Measurements from ENCODE around the gene UBE3C. TPM values are rescaled to one million over a fixed set of nuclear protein-coding genes. Genes with fewer than 3 reads are reported as not detected.

The UBE3C gene
- total and polyA plus RNA-seq, 9 of the 15 experiments (the other 6 are each of a cell fraction or from before 2014, with no cell fraction given) = 9.6 to 91.7 (median 75.4) TPM

DNA sequence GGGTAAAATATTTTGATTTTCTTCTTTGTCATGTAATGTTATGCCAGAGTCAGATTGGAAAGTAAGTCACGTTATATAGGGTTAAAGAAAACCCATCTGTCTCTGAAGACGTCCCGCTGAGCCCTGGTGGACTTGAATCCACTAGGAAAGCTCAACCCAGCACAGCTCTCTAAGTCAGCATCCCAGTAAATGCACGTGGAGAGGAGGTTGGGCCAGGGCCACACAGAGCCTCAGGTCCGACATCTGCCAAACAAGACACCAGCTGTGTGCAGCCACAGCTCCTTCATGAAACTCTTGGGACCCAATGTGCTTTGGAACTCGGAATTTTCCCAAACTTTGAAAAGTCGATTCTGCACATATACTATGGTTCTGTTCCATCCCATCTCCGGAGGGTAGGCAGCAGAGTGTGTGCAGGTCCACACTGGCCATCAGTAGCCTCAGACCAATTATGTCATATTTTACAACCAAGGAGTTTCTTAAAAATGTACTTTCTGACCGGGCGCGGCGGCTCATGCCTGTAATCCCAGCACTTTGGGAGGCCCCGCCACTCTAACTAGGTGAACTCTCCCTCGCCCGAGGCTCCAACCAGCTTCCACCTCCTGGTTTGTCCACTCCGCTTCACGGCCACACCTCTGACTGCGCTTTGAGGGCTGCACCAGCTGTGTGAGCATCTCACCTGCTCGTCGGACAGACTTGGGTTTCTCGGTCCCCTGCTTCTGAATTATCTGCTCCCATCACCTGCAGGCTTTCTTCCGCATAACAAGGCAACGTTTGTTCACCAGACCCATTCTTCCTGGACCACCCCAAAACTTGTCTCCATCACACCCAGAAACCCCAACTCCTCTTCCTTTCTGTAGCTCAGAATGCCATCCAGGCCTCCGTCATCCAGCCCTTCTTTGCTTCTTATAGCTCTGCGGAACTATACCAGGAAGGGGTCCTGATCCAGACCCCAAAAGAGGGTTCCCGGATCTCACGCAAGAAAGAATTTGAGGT lies 168.4 kb downstream of the UBE3C start (continued):
- TF ChIP-seq, protein P1, sequence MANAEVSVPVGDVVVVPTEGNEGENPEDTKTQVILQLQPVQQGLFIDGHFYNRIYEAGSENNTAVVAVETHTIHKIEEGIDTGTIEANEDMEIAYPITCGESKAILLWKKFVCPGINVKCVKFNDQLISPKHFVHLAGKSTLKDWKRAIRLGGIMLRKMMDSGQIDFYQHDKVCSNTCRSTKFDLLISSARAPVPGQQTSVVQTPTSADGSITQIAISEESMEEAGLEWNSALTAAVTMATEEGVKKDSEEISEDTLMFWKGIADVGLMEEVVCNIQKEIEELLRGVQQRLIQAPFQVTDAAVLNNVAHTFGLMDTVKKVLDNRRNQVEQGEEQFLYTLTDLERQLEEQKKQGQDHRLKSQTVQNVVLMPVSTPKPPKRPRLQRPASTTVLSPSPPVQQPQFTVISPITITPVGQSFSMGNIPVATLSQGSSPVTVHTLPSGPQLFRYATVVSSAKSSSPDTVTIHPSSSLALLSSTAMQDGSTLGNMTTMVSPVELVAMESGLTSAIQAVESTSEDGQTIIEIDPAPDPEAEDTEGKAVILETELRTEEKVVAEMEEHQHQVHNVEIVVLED (CRISPR knock-in tag; IDR thresholded peaks at IDR 0.05) = no peak
- TF ChIP-seq PHF20 (IDR thresholded peaks at IDR 0.05; ENCODE audit: partially characterized antibody) (no peak), PBX2 (CRISPR knock-in tag; IDR thresholded peaks at IDR 0.05; ENCODE audit: low read depth) (no peak), PBX2 (tag; conservative IDR thresholded peaks at IDR 0.05; ENCODE audit: low read depth) (no peak), TRIM25 (IDR thresholded peaks at IDR 0.05; ENCODE audit: borderline replicate concordance) (no peak), ETV5 (CRISPR knock-in tag; IDR thresholded peaks at IDR 0.05; ENCODE audit: low read depth) (0 out of 2 replicates have a peak, but pooled peaks have one; percentile 14)
- TF ChIP-seq, protein P2, sequence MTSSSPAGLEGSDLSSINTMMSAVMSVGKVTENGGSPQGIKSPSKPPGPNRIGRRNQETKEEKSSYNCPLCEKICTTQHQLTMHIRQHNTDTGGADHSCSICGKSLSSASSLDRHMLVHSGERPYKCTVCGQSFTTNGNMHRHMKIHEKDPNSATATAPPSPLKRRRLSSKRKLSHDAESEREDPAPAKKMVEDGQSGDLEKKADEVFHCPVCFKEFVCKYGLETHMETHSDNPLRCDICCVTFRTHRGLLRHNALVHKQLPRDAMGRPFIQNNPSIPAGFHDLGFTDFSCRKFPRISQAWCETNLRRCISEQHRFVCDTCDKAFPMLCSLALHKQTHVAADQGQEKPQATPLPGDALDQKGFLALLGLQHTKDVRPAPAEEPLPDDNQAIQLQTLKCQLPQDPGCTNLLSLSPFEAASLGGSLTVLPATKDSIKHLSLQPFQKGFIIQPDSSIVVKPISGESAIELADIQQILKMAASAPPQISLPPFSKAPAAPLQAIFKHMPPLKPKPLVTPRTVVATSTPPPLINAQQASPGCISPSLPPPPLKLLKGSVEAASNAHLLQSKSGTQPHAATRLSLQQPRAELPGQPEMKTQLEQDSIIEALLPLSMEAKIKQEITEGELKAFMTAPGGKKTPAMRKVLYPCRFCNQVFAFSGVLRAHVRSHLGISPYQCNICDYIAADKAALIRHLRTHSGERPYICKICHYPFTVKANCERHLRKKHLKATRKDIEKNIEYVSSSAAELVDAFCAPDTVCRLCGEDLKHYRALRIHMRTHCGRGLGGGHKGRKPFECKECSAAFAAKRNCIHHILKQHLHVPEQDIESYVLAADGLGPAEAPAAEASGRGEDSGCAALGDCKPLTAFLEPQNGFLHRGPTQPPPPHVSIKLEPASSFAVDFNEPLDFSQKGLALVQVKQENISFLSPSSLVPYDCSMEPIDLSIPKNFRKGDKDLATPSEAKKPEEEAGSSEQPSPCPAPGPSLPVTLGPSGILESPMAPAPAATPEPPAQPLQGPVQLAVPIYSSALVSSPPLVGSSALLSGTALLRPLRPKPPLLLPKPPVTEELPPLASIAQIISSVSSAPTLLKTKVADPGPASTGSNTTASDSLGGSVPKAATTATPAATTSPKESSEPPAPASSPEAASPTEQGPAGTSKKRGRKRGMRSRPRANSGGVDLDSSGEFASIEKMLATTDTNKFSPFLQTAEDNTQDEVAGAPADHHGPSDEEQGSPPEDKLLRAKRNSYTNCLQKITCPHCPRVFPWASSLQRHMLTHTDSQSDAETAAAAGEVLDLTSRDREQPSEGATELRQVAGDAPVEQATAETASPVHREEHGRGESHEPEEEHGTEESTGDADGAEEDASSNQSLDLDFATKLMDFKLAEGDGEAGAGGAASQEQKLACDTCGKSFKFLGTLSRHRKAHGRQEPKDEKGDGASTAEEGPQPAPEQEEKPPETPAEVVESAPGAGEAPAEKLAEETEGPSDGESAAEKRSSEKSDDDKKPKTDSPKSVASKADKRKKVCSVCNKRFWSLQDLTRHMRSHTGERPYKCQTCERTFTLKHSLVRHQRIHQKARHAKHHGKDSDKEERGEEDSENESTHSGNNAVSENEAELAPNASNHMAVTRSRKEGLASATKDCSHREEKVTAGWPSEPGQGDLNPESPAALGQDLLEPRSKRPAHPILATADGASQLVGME (CRISPR knock-in tag; IDR thresholded peaks at IDR 0.05) = no peak

All from K562 (cell line).